ENCODE data around the gene PGAM5. TPM values are rescaled to one million over a fixed set of nuclear protein-coding genes. Genes with fewer than 3 reads are reported as not detected.

The PGAM5 gene
- polyA plus RNA-seq, 1 donor from 2014 or later = 32.5 TPM

DNA sequence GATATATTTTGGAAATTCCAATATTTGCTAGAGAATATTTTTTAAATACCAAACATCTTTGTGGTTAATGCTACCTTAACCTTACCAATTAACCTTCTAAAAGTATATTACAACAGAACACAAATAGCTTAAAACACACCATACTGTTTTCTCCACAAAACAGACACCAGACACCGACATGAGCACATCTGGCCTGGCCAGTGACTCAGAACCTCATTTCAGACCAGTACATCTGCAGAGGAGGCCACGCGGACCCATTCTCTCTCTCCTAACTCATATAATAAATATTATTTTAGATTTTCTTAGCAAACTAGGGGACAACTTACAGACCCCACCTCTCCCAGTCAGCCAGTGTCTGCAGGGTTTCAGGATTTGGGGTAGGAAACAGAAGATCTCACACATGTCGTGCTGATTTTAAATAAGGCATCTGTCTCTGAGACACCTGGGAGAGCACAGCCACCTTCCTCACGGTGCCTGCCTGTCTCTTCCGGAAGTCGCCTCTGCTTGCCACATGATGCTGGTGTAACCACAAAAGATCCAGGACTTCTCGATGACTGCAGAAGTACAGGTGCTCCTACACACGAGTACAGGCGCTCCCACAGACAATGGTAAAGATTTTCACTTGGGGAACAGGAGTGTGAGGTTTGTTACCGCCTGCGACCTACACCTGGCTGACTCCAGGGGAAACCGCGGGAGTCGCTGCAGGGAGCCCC is 60.6 kb downstream of the PGAM5 start:
- H3F3A ChIP-seq (ENCODE audit: insufficient read depth, low read length, poor library complexity, severe bottlenecking) = no peaks in the 10 kb centered on the region
- H3K27me3 ChIP-seq (ENCODE audit: insufficient read depth, low read depth, low read length) = no peaks in the 10 kb centered on the region
- H3K4me2 ChIP-seq (ENCODE audit: low read length) = no peak overlapping the region
- no peaks in the 10 kb centered on the region for H3K9me3 ChIP-seq (ENCODE audit: low read length)
- H3K79me2 ChIP-seq (replicated peaks; ENCODE audit: insufficient read depth, low read length) = no peaks in the 10 kb centered on the region
- no peak overlapping the region for H3K9ac ChIP-seq (ENCODE audit: low read length)
- H4K20me1 ChIP-seq (ENCODE audit: insufficient read depth) = no peaks in the 10 kb centered on the region
- no peak overlapping the region for H2AFZ ChIP-seq (ENCODE audit: low read depth, low read length)
- H3K27ac ChIP-seq (ENCODE audit: low read length) = no peak overlapping the region
- H3K4me3 ChIP-seq (ENCODE audit: low read length) = no peak overlapping the region
- H3K9me2 ChIP-seq (ENCODE audit: insufficient read depth, low read length) = no peaks in the 10 kb centered on the region
- TF ChIP-seq SMC3 (conservative IDR thresholded peaks at IDR 0.05; ENCODE audit: poor library complexity) (no peak), TAF1 (IDR thresholded peaks at IDR 0.05; ENCODE audit: low read depth) (no peak), MXI1 (conservative IDR thresholded peaks at IDR 0.05; ENCODE audit: poor library complexity, severe bottlenecking) (no peak), EP300 (conservative IDR thresholded peaks at IDR 0.05; ENCODE audit: poor library complexity, severe bottlenecking) (no peak), EZH2 (IDR thresholded peaks at IDR 0.05; ENCODE audit: borderline replicate concordance, insufficient read depth, low read length, poor library complexity, severe bottlenecking) (no peak)
- peaks cover 4% of the 10 kb centered on the region for H3K36me3 ChIP-seq (ENCODE audit: insufficient read depth, low read length)

Small RNA genes within 50 kb of the gene (small RNA-seq; reads per million reads assigned to genes)
- gene RNA5SP379 = 0 to 0.33 (median 0) reads per million in 3 experiments

Other genes starting within 250 kb of the PGAM5 start
- gene FBRSL1, start 220.7 kb upstream of the PGAM5 start, polyA plus RNA-seq = 11.9 and 37.0 TPM in 2 replicates
- gene LRCOL1, start 100.3 kb upstream of the PGAM5 start, polyA plus RNA-seq = not detected in 2 replicates
- gene P2RX2, start 92.1 kb upstream of the PGAM5 start, polyA plus RNA-seq = not detected in 2 replicates
- gene POLE, start 23.5 kb upstream of the PGAM5 start, polyA plus RNA-seq = 8.5 and 25.6 TPM in 2 replicates
- gene PXMP2, start 23.3 kb upstream of the PGAM5 start, polyA plus RNA-seq = 94.4 and 95.8 TPM in 2 replicates
- 69.9 and 72.3 TPM in 2 replicates for gene ANKLE2, start 51.0 kb downstream of the PGAM5 start, polyA plus RNA-seq
- 16.7 and 20.2 TPM in 2 replicates for gene GOLGA3, start 118.0 kb downstream of the PGAM5 start, polyA plus RNA-seq
- gene CHFR, start 176.8 kb downstream of the PGAM5 start, polyA plus RNA-seq = 88.4 and 89.3 TPM in 2 replicates
- 18.6 and 22.6 TPM in 2 replicates for gene ZNF605, start 245.5 kb downstream of the PGAM5 start, polyA plus RNA-seq